GM20431 (cell line): ENCODE data around the gene MOCOS.

Source experiments
- in situ Hi-C: fragments of 300-500 bp; cut with MseI, MboI; formaldehyde crosslinking; loops from one replicate; pipeline ENCODE4 v1.15.0; 2020; ENCODE audit warnings: low sequenced_read_pairs; ENCODE audit not compliant: unreplicated experiment

MOCOS gene

DNA sequence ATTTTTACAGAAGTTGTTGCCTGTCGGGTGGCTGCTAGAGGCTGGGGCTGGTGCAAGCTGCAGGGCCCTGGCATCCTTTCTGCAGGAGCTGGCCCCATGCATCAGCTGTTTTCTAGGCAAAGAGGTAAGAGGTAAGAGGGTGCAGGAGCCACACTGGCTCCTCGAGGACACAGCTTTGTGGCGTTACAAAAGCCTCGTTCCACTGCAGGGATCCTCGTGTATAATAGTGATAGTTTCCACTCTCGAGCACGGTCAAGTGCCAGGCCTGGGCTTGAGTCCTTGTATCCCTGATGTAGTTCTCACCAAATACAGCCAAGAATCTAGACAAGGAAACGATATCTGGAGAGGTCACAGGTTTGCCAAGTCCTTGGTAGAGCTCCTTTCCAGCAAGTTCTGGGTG lies 77.0 kb downstream of the MOCOS start:
- in situ Hi-C loops: no loop called here

GRCh38 chr18:36265015-36265414 lies 77.7 kb downstream of the MOCOS start:
- in situ Hi-C loops: no loop called here

DNA sequence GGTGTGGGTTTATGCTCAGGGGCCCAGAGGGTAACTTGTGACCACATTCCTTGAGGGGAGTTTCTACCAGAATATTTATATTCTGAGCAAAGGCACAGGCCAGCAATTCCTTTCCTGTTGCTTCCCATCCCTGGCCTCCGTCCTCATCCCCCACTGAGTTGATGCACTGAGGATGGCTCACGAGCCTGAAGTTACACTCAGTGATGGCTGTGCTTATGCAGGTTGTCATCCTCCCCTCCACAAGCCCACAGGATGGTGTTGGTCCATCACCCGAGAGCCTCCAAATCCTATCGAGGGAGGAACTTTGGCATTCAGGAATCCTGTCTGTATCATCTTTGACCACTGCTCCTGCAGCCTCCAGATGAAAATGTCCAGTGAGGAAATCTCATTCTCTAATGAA lies 81.9 kb downstream of the MOCOS start:
- in situ Hi-C loops: no loop called here

DNA sequence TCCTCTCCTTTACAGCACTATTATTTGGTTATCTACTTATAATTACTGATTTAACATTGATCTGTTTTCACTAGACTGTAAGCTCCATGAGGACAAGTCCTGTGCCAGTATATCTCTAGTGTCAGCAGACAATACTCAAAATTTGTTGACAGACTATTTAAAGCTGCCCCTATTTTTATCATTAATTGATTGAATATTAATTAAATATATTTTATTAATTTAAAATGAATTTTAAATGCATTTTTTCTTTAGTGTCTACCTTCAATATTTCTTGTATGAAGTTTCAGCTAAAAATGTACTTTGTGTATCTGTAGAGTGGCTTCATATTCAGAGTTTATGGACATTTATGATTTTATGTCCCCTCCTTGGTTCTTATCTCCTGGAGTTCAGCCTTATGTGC lies 83.9 kb downstream of the MOCOS start:
- in situ Hi-C loops: no loop called here

DNA sequence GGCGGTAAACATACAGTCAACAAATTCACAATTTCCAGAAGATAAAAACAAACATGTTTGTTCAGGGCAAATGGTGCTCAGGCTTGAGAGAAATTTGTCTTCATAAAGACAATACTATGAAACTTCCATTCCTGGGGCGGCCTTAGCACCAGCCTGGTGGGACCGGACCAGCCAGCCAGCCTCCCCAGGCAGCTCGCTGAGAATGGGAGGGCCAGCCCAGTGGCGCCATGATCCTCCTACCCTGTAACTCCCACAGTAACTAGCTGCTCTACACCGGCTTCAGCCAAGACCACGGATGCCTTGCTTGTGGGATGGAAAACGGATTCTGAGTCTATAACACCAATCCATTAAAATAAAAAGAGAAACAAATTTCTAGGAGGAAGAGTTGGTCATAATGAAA lies 86.0 kb downstream of the MOCOS start:
- in situ Hi-C loops: no loop called here

- in situ Hi-C loops: no loop called here
Measured at GRCh38 chr18:36274083-36274715, 86.9 kb downstream of the MOCOS start.

- in situ Hi-C loops: loop anchor here (25.0 kb wide), 3 partner anchors 188 to 513 kb away; no protein-coding TSS in a partner anchor
Measured at GRCh38 chr18:36275561-36275960, 88.3 kb downstream of the MOCOS start.

DNA sequence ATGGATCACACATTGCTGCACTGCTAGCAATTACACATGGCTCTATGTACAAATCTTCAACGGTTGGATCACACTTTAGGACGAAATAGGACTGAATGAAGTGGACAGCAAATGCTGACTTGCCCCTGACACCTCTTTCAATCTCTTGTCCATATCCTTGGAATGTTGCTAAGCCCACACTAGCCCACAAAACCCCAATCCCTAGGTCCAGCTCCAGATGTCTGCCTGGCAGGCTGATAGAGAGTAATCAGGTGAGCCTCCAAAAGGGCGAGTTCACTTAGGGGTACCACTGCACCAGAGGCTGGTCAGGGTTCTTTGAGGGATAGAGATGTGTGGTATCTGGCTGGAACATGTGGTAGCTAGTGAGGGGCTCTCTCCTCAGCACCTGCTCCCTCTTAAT lies 91.7 kb downstream of the MOCOS start:
- in situ Hi-C loops: loop anchor here (25.0 kb wide), 3 partner anchors 192 to 517 kb away; no protein-coding TSS in a partner anchor

- in situ Hi-C loops: loop anchor here (25.0 kb wide), 3 partner anchors 195 to 520 kb away; no protein-coding TSS in a partner anchor
Measured at GRCh38 chr18:36281936-36282335, 94.6 kb downstream of the MOCOS start.

DNA sequence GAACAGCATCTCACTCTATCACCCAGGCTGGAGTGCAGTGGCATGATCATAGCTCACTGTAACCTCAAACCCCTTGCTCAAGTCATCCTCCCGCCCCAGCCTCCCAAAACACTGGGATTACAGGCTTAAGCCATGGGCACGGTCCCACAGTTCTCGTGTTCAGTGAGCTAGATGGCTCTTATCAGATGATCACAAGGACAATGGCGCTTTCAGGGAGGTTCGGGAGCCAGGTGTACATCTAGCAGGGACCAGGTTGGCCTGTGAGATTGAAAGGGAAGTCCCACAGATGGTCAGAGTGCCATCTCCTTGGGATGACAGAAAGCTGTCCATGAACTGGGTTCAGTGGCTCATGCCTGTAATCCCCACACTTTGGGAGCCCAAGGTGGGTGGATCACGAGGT lies 96.2 kb downstream of the MOCOS start:
- in situ Hi-C loops: loop anchor here (25.0 kb wide), 3 partner anchors 196 to 521 kb away; no protein-coding TSS in a partner anchor

DNA sequence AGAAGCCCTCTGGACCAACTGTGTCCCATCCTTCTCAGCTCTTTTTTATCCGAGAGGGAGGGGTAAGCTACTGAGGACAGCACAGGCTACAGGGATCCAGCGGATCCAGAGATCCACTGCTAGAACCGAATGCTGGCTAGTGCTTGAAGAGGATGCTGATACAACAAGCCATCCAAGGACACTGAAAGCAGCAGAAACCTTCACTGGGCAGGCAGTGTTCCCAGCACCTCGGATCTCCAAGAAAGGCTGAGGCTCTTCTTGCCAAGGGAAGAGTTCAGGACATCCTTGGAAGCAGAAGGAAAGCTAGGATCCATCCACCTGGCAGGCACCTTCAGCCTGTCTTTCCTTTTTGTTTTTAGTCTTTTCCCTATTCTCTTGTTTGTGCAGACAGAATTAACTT lies 97.0 kb downstream of the MOCOS start:
- in situ Hi-C loops: loop anchor here (25.0 kb wide), 3 partner anchors 197 to 522 kb away; no protein-coding TSS in a partner anchor

DNA sequence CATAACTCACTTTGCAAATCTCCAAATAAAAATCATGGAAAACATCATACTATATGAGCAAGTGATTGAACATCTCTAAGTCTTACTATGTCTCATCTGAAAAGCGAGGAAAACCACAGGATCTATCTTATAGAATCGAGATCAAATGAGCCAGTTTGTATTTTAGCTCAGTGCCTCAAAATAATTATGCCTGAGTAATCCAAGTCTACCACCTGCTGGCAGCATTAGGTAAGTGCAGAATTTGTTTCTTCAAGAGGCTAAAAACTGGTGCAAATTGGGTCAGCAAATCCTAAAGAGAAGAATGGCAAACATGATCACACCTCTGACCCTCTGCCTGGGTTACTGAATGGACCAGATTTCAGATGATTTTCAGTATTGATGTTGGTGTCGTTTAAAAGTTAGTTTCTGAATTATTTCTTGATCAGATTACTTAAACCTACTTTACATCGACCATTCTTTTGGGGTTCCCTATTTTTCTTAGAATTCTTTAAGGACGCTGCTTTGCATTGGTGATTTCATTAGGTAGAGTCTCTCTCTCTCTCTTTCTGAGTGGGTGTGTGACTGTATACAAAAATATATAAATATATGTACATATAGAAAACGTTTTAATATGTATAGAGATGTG lies 97.5 kb downstream of the MOCOS start:
- in situ Hi-C loops: loop anchor here (25.0 kb wide), 3 partner anchors 197 to 522 kb away; no protein-coding TSS in a partner anchor

DNA sequence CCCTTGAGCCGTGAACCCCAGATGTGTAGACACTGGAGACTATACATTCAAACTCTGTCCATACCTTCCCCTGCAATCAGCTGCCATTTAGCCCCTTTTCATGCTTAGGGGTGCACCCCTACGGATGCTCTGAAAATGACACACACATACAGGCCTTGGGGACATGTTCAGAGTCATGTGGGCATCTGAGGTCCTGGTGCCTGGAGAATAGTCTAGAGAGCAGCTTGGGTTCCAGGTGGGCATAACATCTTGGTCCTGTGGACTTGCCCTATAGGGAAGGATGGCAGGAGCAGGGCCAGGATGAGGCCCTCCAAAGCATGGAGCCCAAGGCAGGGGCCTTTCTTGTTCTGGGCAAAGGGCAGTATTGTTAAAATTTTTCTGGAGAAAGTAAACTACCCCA lies 100.4 kb downstream of the MOCOS start:
- in situ Hi-C loops: loop anchor here (25.0 kb wide), 3 partner anchors 200 to 525 kb away; no protein-coding TSS in a partner anchor

GRCh38 chr18:36288689-36289088 lies 101.4 kb downstream of the MOCOS start:
- in situ Hi-C loops: loop anchor here (25.0 kb wide), 3 partner anchors 201 to 526 kb away; no protein-coding TSS in a partner anchor

GRCh38 chr18:36294031-36294430 lies 106.7 kb downstream of the MOCOS start:
- in situ Hi-C loops: loop anchor here (25.0 kb wide), 3 partner anchors 207 to 532 kb away; no protein-coding TSS in a partner anchor

DNA sequence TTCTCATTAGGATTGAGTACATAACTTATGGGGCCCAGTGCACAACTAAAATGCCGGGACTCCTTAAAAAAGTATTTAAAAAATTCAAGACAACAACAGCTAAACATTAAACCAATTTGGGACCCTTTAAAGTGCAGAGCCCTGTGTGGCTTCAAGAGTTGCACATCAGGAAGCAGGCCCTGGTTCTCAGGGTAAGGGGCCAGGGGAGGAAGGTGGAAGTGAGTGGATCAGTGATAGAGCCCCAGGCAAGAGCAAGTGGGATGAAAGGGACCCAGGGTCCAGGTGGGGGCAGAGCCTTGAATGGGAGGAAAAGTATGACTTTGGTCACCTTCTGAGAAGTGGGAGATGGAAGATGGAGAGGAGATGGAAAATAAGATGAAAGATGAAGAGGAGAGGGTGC lies 107.9 kb downstream of the MOCOS start:
- in situ Hi-C loops: loop anchor here (25.0 kb wide), 3 partner anchors 208 to 533 kb away; no protein-coding TSS in a partner anchor

DNA sequence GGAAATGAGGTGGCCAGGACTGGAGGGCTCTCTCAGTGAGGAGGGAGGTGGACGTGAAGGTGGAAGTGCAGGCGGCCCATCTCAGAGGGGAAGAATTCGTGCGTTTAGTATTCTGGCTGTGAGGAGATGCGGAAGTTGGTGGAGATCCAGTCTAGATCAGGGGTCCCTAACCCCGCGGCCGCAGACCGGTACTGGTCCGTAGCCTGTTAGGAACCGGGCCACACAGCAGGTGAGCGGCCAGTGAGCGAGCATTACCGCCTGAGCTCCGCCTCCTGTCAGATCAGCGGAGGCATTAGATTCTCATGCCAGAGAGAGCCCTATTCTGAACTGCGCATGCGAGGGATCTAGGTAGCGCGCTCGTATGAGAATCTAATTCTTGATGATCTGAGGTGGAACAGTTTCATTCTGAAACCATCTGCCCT lies 108.6 kb downstream of the MOCOS start:
- in situ Hi-C loops: loop anchor here (25.0 kb wide), 3 partner anchors 209 to 534 kb away; no protein-coding TSS in a partner anchor

GRCh38 chr18:36296650-36297416 lies 109.5 kb downstream of the MOCOS start:
- in situ Hi-C loops: loop anchor here (25.0 kb wide), 3 partner anchors 210 to 535 kb away; no protein-coding TSS in a partner anchor

- in situ Hi-C loops: loop anchor here (25.0 kb wide), 3 partner anchors 210 to 535 kb away; no protein-coding TSS in a partner anchor
Measured at GRCh38 chr18:36297417-36298125, 110.3 kb downstream of the MOCOS start, which contains the start of gene FHOD3. TSS of gene FHOD3 (plus strand) at chr18:36297713. CDS start at chr18:36297836, 123 bp downstream.
